GM19238 (cell line): Measurements from ENCODE around the gene TEX13D.
"Not testable (repeated sequence)": the region's sequence is repeated elsewhere in the genome, so short reads cannot be mapped to it uniquely, and the experiment has no call there.

Source experiments
- DNase-seq: peaks from one replicate; pipeline ENCODE4 v3.0.0; 2011; ENCODE audit warnings: low spot score; ENCODE audit not compliant: insufficient read length

Gene TEX13D

DNA sequence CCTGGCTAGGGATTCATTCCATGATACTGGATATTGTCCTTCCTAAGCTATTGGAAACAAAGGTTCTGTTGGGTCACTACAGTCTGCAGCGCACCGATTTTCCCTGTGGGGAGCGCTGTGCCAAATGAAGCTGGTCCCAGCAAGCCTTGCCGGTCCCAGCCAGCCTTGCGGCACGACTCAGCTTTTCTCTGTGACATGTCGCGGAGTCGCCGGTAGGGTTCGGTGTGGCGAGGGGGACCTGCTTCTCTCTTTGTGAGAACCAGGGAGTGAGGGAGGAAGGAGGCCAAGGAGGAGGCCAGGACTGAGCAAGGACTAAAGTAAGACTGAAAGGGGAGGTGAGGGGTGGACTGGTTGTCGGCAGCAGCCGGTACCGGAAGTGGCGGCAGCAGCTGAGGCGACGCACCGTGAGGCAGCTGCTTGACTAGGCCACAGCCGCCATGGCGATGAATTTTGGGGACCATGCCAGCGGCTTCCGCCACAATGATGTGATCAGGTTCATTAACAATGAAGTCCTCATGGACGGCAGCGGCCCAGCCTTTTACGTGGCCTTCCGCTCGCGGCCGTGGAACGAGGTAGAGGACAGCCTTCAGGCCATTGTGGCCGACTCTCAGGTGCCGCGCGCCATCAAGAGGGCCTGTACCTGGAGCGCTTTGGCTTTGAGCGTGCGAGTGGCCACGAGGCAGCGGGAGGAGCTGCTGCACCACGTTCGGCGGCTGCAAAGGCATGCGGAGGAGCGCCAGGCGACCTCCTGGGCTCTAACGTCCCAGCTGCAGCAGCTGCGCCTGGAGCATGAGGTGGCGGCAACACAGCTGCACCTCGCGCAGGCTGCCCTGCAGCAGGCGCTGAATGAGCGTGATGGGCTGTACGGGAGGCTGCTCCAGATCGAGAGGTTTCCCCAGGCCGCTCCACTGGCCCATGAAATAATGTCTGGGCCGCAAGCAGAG, at the start of gene TEX13D:
TEX13D (plus strand) TSS at position 180 of the 944 bp plus-strand sequence; CDS start at position 438, 258 bp downstream.
- DNase-seq = no peak

DNA sequence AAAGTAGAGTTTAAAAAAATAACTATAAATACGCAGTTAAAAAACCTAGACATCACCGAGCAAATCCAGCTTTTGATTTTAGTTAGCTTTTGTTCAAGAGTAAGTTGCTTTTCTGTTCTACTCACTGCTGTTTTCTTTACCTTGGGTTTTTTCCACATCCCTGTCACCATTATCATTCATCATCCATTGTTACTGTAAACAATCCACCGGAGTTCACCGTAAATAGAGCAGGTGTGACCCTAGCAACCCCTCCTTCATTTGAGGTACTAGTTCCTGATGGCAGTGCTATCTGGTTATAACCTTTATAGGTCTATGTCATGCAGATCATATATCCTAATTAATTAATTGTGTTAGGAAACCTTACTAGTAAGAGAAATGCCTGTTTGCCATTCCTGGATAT, 43.0 kb upstream of the TEX13D start:
- DNase-seq = no peak

DNA sequence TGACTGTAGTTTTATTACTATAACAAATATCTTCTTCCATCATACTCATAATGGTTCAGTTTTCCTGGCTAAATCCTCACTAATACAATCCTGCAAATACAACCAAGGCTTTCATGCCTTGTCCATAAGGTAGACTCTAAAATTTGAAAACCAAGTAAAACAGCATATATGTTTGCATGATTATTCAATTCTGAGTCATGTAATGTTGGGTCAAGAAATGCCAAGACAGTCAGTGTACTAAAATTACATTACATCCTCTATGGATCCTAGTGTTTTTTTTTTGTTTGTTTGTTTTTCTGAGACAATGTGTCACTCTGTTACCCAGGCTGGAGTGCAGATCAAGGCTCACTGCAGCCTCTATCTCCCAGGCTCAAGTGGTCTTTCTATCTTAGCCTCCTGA, 38.6 kb upstream of the TEX13D start:
- DNase-seq = no peak

DNA sequence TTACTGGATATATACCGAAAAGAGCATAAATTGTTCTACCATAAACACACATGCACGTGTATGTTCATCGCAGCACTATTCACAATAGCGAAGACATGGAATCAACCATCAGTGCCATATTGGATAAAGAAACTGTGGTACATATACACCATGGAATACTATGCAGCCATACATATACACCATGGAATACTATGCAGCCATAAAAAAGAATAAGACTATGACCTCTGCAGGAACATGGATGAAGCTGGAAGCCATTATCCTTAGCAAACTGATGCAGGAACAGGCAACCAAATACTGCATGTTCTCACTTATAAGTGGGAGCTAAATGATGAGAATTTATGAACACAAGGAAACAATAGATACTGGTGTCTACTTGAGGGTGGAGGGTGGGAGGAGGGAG, 33.1 kb upstream of the TEX13D start:
- DNase-seq = not testable (repeated sequence)

DNA sequence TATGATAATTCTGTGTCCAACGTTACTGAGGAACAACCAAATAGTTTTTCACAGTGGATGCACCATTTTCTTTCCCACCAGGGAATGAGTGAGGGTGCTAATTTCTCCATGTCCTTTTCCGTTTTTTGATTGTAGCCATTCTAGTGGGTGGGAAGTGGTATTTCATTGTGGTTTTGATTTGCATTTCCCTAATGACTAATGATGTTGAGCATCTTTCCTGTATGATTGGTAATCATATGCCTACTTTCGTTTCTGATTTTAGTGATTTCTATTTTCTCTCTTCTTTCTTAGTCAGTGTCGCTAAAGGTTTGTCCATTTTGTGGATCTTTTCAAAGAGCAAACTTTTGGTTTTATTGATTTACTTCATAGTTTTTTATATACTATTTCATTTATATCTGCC, 32.1 kb upstream of the TEX13D start:
- DNase-seq = no peak

DNA sequence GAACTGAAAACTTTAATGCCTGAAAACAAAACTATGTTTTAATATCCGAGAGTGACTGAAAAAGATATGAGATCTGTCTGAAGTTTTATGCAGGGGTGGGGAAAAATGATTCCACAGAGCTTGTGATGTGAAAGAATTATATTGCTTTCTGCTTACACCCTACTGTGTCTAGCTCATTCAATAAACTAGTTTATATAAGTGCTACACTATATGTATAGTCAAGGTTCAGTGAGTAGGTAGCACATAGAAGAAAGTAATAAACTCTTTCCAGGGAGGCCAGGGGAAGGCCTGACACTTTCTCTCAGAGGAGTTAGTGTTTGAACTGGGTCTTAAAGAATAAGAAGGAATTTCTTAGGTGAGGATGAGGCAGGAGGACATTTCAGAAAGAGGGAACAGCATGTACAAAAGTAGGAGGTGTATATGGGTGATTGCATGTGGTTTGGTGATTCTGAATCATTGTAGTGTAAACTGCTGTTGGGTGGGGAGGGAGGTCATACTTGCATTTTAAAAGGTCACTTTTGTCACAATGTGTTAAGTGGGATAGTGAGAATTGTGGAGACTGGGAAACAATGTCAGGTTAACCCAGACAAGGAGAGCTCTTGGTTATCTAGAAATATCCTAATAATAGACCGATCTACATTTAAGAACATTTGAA, 25.1 kb upstream of the TEX13D start:
- no peak for DNase-seq

DNA sequence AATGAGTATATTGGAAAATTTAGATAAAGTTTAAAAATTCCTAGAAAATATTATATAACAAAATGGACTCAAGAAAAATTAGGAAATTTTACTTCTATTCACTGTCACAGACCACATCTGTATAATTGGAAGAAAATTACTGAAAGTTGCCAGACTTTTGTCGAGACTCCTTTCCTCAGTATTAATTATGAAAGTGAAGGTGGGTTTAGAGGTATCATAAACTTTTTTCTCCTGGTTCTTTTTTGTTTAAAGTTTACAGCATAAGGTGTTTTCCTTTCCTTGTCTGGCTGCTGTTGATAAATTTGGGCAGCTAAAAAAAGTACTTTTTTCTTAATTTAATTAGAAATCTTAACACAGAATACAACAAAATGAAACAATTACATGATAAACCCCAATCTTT, 6.7 kb upstream of the TEX13D start:
- DNase-seq = no peak

DNA sequence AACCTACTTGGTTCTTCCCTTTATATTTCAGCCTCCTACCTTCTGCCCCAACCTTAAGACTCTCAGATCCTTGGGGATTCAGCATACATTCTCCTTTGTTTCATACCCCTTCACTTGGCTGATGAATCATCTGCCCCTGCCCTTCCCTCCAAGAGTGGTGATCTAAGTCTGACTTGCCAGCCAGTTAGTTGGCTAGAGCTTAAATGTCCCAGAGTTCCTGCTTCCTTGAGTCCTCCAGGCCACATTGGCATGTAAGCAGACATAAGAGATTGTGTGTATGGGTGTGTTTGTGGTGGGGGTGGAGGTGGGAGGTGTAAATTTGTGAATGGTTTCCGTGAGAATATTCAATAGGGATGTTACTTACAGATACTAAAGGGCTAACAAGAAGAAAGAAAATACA, 3.7 kb upstream of the TEX13D start:
- DNase-seq = no peak

DNA sequence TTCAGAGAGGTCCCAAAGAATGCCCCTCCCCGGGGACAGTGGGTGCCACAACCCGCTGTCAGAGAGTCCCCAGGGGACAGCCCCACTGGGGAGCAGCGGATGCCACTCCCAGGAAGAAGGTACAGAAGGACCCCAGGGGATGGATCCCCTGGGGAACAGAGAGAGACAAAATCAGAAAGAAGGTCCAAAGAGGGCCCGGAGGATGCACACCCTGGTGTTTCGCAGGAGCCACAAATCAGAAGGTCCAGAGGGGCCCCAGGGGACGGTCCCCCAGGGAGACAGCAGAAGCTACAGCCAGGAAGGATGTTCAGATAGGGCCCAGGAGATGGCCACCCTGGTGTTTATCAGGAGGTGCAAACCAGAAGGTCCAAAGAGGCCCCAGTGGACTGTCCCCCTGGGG, 1.4 kb downstream of the TEX13D start:
- no peak for DNase-seq

DNA sequence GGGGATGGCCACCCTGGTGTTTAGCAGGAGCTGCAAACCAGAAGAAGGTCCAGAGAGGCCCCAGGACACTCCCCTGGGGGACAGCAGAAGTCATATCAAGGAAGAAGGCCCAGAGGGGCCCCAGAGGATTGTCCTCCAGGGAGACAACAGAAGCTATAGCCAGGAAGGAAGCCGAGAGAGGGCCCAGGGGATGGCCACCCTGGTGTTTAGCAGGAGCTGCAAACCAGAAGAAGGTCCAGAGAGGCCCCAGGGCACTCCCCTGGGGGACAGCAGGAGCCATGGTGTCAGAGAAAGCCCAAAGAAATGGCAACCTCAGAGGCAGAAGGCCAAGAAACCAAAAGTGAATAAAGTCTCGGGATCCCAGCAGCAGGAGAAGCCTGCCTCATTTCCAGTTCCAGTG, 2.1 kb downstream of the TEX13D start:
- not testable (repeated sequence) for DNase-seq

DNA sequence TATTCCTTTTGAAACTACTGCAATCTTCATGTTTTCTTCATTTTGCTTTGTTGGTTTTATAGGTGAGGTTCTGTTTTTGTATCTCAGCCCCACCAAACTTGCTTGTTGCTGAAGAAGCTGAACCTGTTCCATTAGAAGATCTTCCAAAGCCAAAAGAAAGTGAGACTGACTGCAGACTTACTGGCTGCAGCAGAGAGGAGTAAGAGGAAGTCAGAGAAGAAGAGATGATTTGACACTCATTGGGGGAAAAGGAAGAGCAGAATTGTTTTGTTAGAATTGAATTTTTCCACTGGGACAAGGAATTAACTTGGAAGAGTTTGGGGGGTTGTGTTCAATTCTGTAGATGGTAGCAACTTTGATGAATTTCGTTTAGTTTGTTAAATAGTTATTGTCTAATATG, 3.1 kb downstream of the TEX13D start:
- DNase-seq = no peak

DNA sequence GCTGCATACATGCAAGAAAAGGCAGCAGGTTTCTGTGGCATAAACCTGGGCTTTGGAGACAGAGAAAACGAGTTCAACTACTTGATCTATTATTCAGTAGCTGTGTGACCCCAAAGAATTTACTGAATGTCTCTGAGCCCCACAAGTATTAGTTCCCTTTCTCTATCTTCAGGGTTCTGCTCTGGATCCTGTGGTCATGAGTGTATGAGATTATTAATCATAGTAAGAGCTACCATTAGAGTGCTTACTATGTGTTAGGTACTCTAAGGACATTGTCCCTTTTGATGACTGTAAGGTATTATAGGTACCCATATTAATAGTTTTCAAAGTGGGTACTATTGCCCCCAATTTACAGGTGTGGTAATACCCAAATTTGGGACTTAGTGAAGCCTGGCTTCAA, 5.5 kb downstream of the TEX13D start:
- DNase-seq = no peak

DNA sequence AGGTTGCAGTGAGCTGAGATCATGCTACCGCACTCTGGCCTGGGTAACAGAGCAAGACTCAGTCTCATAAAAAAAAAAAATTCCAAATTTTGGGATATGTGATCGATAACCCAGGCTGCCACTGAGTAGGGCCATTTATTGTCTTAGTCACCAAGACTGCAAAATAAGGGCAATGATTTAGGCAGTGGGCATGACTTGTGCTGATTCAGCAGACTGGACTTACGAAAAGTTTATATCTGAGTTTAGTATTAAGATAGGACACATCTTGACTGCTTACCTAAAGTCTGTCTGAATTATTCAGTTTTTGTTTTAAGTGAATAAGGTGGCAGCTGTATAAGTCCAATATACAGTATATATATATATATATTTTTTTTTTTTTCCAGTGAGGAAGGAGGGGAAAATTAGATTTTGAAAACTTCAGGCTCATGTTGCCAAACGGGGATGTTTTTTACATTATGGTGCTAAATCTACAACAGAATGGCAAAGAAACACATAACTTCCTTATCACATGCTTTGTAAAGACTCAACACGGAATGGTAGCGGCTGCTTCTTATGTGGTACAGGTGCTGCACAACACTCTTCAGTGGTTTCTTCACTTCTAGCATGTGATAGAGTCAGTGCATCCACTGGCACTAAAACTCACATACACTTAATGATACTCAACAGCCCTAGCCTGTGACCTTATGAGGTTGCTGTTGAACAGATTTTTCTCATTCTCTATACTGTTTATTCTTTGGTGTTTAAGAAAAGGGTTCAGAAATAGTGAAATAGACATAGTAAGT, 6.5 kb downstream of the TEX13D start:
- DNase-seq = no peak

DNA sequence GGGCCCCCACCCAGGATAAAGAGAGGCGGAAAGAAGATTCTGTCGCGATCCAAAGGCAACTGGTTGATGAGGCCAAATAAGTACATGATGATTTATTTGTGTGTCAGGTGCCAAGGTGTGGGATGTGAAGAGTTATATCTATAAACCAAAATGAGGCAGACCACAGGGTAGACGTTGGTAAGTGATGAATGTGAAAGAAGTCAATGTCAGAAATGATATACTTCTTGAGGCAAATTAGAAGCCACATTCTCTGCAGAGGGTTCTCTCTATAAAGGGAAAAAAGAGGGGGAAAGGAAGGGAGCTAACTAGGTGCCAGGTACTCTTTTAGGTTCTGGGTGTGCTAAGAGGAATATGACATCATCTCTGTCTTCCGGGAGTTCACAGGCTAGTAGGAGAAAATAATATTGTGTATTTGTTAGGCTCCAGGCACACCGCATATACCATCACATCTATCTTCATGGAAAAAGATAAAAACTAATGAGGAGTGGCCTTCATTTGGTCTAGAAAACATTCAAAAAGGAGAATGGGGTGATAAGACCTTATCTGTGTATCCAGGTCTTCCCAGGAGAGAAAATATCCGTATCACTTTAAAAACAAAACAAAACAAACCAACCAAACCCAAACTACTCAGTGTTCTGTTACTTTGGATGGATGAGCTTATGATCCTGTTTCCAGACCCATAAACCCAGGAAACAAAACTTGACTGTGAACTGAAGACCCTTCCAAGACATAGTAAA, 9.1 kb downstream of the TEX13D start:
- no peak for DNase-seq

DNA sequence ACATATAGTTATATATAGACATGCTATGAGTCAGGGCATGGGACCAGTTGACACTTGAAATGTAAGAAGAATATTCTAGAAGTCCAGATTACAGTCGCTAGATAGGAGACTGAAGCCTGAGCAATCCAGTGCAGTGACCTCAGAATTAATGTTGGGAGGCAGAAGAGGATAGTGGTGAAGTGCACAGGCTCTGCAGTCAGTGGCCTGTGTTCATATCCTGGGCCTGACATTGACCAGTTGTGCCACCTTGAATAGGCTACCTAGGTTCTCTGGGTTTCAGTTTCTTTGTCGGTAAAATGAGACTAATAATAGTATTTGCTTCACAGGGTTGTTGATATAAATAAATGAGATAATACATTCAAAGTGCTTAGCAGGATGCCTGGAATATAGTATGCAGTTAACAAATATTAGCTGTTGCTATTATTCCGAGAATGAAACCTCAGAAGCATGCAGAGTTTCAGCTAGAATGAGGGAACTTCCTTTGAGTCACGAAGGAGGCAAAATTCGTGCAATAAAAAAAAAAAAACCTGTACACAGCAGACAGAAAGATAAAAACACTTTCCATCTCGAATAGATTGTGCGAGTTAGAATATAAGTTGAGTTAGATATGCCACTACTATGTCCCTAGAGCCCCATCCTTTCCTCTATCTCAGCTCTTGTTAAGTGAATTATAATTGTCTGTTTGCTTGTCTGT, 9.9 kb downstream of the TEX13D start:
- DNase-seq = no peak

DNA sequence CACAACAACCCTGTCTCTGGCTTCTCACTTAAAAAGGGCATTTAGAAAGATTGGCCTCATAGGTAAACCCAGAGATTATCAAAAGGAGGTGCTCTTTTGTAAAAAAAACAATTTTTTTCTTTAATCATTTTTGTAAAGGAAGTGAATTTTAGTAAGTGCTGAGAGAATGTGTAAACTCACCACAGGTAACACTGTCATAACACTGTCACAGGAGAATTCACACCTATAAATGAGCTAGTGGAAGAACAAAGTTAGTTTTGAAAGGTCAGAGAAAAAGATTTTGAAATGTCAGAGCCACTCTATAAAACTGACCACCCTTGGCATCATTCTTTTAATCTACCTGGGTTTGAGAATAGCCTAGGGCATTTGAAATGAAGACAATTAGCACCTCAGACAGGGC, 10.6 kb downstream of the TEX13D start:
- DNase-seq = no peak

DNA sequence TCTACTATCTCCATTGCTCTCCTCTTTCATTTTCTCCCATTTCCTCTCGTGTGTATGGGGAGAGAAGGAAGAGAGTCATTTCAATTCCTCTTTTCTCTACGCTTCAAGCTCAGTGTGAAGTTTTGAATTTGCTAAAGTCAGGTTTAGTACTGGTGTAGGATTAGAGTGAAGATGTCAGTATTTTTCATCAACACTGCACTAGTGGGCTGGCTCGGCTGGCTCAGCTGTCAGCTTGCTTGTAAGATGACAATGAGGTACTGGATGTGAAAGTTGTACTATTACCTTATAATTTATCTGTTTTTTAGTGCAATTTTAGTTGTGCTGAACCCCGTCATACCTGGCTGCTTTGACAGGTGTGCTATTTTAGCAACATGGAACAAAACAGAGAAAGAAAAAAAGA, 11.8 kb downstream of the TEX13D start:
- DNase-seq = no peak

DNA sequence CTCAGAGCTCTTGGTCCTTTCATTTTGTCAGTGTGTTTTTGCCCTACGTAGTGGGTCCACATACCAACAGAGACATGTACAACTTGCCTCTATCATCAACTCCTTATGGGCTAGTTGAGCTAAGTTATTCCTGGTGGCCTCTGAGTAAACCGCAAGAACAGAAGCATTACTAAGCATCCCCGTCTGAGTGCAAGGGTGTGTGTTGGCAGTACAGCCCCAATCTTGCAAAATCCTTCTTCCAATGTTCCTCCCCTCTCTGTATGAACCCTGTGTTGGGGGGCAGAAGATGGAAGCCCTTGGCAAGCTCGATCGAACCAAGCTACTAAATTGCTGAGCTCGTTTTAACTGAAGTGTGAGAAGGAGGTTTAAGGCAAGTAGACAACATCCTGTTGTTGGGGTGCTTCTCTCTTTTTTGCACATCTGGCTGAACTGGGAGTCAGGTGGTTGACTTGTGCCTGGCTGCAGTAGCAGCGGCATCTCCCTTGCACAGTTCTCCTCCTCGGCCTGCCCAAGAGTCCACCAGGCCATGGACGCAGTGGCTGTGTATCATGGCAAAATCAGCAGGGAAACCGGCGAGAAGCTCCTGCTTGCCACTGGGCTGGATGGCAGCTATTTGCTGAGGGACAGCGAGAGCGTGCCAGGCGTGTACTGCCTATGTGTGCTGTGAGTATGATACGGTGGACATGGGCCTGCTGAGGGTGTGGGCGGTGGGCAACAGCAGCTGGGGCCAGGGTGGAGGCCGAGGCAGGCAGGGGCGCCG, 13.8 kb downstream of the TEX13D start, which contains the start of gene SH2D1A:
SH2D1A (plus strand) TSS at position 447 of the 760 bp plus-strand sequence; CDS start at position 527, 80 bp downstream.
- DNase-seq = no peak

DNA sequence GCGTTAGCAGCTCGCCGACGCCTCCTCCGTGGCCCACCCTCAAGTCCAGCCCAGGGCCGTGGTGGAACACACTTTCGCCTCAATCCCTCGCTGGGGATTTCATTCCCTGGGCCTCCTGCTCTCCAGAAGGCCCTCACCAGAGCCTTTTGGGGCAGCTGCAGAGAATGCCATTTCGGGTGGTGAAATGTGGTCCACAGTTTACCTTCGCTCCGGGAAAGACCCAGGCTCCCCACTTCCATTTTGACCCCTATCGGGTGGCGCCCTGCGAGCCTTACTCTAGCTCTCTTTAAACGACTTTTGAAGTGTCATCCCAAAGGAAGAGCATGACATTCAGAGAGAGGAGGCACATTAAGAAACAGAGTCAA, 14.4 kb downstream of the TEX13D start:
- DNase-seq = no peak

DNA sequence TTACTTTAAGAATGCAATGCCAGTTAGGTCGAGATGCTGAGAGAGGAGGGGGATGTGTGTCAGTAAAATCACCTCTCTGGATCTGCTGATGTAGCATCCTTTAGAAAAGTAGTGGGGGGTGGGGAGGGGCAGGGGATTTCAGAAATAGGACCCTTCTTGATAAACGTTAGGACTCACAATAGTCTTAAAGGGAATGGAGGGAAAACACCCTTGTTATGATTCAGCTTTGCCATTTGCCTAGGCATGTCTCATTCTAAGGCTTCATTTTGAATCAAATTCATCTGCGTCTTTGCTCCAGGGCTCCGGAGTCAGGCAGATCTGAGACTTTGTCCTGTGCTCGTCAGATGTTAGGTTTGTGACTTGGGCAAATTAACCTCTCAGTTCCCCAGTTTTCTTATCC, 14.8 kb downstream of the TEX13D start:
- DNase-seq = no peak
